T-helper 1 cell treated with Interleukin-12 subunit alpha and Interleukin-12 subunit beta and Interleukin-4 antibody, amounts not matched to agents 30 ng/mL and 1 ng/mL, for 36 hours (primary cell): Measurements from ENCODE around the gene ZNF804A. TPM values are rescaled to one million over a fixed set of nuclear protein-coding genes. Genes with fewer than 3 reads are reported as not detected.

Experiments
- intact Hi-C: fragments of 100-400 bp; cut with micrococcal nuclease; formaldehyde crosslinking; loops from one replicate; pipeline ENCODE4 v1.15.1; 2024
- total RNA-seq: library from RNA; stranded (reverse); gene quantifications from 2 replicates; pipeline ENCODE4 v1.2.3, GENCODE V29; 2022

ZNF804A gene
- total RNA-seq, 1 donor from 2014 or later, result not detected

DNA sequence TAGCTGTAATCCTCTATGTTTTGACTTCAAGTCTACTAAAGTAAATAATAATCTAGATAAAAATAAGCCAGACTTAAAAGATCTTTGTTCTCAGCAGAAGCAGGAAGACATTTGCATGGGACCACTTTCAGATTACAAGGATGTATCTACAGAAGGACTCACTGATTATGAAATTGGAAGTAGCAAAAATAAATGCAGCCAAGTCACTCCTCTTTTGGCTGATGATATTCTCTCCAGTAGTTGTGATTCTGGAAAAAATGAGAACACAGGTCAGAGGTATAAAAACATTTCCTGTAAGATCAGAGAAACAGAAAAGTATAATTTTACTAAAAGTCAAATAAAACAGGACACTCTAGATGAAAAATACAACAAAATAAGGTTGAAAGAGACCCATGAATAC lies 338.4 kb downstream of the ZNF804A start:
- intact Hi-C loops, result no loop called here

DNA sequence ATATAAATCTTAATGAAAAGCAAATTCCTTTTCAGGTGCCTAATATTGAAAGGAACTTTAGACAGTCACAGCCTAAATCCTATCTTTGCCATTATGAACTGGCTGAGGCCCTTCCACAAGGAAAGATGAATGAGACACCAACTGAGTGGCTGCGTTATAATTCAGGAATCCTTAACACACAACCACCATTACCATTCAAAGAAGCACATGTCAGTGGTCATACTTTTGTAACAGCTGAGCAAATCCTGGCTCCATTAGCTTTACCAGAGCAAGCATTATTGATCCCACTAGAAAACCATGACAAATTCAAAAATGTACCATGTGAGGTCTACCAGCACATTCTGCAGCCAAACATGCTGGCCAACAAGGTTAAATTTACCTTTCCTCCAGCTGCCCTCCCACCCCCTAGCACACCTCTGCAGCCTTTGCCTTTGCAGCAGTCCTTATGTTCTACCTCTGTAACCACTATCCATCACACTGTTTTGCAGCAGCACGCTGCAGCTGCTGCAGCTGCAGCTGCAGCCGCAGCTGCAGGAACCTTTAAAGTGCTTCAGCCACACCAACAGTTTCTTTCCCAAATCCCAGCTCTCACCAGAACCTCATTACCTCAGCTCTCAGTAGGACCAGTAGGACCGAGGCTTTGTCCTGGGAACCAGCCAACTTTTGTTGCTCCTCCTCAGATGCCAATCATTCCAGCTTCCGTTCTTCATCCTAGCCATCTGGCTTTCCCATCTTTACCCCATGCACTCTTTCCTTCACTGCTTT lies 340.1 kb downstream of the ZNF804A start:
- intact Hi-C loops, result no loop called here

DNA sequence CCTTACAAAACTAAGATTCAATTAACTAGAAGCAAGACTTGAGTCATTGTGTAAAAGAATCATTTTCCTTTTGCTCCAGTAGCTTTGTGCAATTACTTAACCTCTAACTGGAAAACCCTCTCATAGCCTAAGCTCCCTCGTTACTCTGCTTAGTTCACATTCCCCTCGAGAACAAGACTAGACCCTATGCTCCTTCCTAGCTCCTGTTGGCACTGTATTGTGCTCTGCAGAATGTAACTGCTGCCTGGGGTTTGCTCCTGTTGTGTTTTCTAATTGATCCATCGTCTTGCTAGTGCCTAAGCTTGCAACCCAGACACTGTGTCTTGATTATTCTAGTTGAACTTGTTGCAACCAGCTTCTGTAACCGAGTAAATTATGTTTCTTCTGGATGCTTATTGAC lies 347.0 kb downstream of the ZNF804A start:
- intact Hi-C loops, result no loop called here

DNA sequence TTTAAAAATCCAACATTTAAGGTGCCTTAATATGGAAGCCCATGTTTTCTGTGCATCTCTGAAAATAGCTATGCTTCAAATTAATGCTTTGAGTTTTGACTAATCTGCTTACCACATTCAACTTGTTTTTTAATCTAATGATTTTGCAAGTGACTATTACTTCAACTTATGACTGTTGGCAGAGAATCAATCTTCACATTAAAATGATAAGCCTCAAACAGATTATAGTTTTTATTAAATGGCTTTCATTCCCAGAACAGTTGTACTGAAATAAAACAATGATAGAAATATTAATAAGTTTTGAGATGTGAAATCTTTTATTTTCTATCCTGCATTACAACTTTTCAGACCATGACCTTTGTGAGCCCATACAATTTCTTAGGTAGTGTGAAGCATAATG lies 347.5 kb downstream of the ZNF804A start:
- intact Hi-C loops, result no loop called here

DNA sequence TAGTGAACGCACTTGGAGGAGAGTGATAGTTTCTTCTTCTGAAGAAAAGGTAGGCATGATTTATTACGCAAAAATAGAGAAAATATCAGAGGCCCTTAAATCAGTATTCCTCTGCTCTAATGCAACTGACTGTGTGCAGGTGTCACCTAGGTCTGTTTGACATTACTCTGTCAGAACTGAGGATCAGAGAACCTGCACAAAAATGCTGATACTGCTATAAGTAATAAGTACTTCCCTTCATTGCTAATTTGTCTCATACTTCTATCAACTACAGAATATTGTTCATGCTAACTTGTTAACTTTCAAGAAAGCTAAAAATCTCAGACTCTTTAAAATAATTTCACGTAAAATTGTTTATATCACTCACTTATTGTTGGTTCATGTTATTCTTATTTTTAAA lies 358.5 kb downstream of the ZNF804A start:
- intact Hi-C loops, result no loop called here

DNA sequence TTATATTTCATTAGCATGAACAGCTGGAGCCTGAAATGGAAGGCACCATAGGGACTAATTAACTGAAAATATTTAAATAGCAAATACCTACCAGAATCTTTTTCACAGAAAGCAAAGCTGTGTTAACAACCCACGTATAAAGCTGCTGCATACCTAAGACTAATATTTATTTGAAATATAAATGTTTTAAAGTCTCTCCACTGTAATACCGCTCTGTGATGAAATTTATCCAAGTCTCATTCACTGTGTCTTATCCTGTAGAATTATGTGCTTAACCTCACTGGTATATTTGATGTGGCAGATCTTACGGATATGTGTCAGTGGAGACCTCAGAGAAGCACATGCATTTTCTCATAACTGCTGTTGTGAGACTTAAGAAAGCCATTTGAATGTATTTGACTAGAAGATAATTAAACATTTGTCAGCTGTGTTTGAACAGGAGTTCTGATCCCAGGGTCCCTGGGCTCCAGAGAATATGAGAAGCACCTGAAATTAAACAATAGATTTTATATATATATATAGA lies 373.3 kb downstream of the ZNF804A start:
- intact Hi-C loops, result no loop called here
